ENCODE results near the gene ICAM1. TPM values are rescaled to one million over a fixed set of nuclear protein-coding genes. Genes with fewer than 3 reads are reported as not detected.

ICAM1 gene
- total RNA-seq, 1 experiment from 2014 or later: 136 TPM

- intact Hi-C loops (cut with micrococcal nuclease; ENCODE audit: unreplicated experiment): no loop called here
- BruUV-seq (replicated peaks): no TSS peak
- DNase-seq (ENCODE audit: low read depth, low spot score): no peak
- Histone ChIP-seq H3K27me3 (ENCODE audit: control insufficient read depth, insufficient read depth, low read length) (no peaks in the 10 kb centered on the region), H3K4me1 (ENCODE audit: control insufficient read depth, insufficient read depth, low read length) (no peaks in the 10 kb centered on the region), H3K9me3 (ENCODE audit: control insufficient read depth, insufficient read depth, low read depth, low read length) (no peaks in the 10 kb centered on the region), H3K36me3 (ENCODE audit: control insufficient read depth, insufficient read depth, low read length) (no peaks in the 10 kb centered on the region), H3K27ac (ENCODE audit: low read length) (no peak within 1 kb of the TSS), H3K4me3 (ENCODE audit: low read depth in 2 of 2, low read length in 2 of 2) (no peak within 1 kb of the TSS)
- ATAC-seq: no peak
- POLR2A ChIA-PET: no interaction called here
- no peak for TF ChIP-seq REST (IDR thresholded peaks at IDR 0.05; ENCODE audit: insufficient read depth in 1 of 2, low read depth in 2 of 2, low read length in 1 of 2)
- TF ChIP-seq SIN3A (IDR thresholded peaks at IDR 0.05; ENCODE audit: borderline replicate concordance, insufficient read depth, low read depth, low read length): no peak
- no peak for TF ChIP-seq POLR2AphosphoS5 (IDR thresholded peaks at IDR 0.05; ENCODE audit: low read depth, low read length)
- TF ChIP-seq TCF7L2 (IDR thresholded peaks at IDR 0.05; ENCODE audit: low read depth, low read length): no peak
- TF ChIP-seq CTCF (IDR thresholded peaks at IDR 0.05): no peak
- CTCF ChIA-PET: interaction anchor here (0.6 kb wide), 1 partner anchor 134 kb away, joined by 6 read pairs; no protein-coding TSS in a partner anchor
- in situ Hi-C loops (cut with HindIII; ENCODE audit: low pct_unique_long_range_greater_than_20kb, low sequenced_read_pairs): no loop called here
Measured at GRCh38 chr19:10309423-10309822, 38.5 kb downstream of the ICAM1 start, which contains the start of gene ZGLP1. Gene ZGLP1 (minus strand): TSS chr19:10309815.

- TF ChIP-seq SIN3A (IDR thresholded peaks at IDR 0.05; ENCODE audit: borderline replicate concordance, insufficient read depth, low read depth, low read length): 0 out of 2 replicates have a peak, but pooled peaks have one; percentile 72
- TF ChIP-seq POLR2AphosphoS5 (IDR thresholded peaks at IDR 0.05; ENCODE audit: low read depth, low read length): peak; percentile 86
- no peak for TF ChIP-seq REST (IDR thresholded peaks at IDR 0.05; ENCODE audit: insufficient read depth in 1 of 2, low read depth in 2 of 2, low read length in 1 of 2)
- ATAC-seq (peak; percentile 87), DNase-seq (ENCODE audit: low read depth, low spot score) (no peak)
- no TSS peak for BruUV-seq (replicated peaks)
- no peaks in the 10 kb centered on the region; the same call in 1 of the 2 replicates for H3K36me3 ChIP-seq (ENCODE audit: control insufficient read depth, insufficient read depth, low read length)
- H3K4me1 ChIP-seq (ENCODE audit: control insufficient read depth, insufficient read depth, low read length): peaks cover 6% of the 10 kb centered on the region
- in situ Hi-C loops (cut with HindIII; ENCODE audit: low pct_unique_long_range_greater_than_20kb, low sequenced_read_pairs): no loop called here
- intact Hi-C loops (cut with micrococcal nuclease; ENCODE audit: unreplicated experiment): no loop called here
- H3K27ac ChIP-seq (ENCODE audit: low read length): peak within 1 kb of the TSS; percentile 86
- peak within 1 kb of the TSS; percentile 61 to 78 for H3K4me3 ChIP-seq (ENCODE audit: low read depth in 2 of 2, low read length in 2 of 2)
- no peaks in the 10 kb centered on the region for H3K9me3 ChIP-seq (ENCODE audit: control insufficient read depth, insufficient read depth, low read depth, low read length)
- CTCF ChIA-PET: no interaction called here
- no peaks in the 10 kb centered on the region for H3K27me3 ChIP-seq (ENCODE audit: control insufficient read depth, insufficient read depth, low read length)
- POLR2A ChIA-PET: no interaction called here
Measured at GRCh38 chr19:10315335-10316214, 44.7 kb downstream of the ICAM1 start, which contains the start of gene FDX2. Gene FDX2 (minus strand): TSS chr19:10316015. CDS start chr19:10315996, 19 bp downstream.

Measured in Panc1 (cell line).